ENCODE measurements around the gene MEAF6.
A peak's percentile ranks its signal among the peaks of the same experiment; 100 is the strongest.

The MEAF6 gene

DNA sequence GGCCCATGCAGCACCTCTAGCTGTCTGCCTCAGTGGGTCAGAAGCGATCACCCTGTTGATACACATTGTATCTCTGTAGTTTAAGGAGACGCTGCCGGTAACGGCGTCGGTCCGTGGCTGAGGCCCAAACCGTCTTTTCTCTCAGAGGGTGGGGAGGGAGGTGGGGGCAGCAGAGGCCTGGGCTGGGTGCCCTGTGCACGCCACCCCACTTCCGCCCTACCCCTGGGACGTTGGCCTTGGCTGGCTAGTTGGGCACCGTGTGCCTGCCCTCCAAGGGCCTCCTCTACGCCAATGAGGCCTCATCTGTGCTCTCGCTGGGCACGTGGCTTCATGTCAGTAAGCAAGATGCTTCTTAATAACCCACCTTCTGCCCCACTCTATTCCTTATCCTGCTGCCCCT, 30.8 kb downstream of the MEAF6 start:
- no peak for DNase-seq

GRCh38 chr1:37482796-37483744, 31.5 kb downstream of the MEAF6 start:
- no peak for DNase-seq

DNA sequence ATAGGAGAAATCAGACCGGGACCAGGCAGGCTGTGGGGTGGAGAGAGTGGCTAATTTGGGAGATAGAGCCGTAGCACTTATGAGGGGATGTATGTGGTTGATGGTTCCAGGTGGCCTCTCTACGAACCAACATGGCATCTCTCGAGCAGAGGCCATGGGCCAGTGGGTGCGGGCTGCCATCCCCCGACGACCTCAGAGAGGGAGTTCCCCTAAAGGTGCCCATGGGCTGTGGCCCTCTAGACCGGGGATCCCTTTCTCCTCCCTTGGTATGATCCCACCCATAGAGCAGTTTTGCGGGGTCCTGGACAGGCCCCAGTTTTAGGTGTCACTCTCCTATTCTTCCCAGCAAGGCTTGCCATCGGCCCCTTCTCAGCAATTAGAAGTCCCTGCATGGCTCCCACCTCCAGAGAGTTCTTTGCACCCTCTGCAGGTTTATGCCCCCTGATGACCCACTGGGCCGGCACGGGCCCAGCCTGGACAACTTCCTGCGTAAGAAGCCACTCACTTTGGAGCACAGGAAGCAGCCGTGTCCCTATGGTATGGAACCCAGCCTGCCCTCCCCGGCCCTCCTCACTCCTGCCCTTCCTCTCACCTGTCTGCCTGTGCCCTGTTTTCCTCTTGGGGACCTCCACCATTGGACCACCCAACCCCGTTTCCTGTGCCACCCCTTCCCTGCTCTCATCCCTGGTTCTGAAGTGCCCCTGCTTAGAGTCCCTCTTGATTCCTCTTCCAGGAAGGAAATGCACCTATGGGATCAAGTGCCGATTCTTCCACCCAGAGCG, 32.4 kb downstream of the MEAF6 start:
- DNase-seq, result no peak

DNA sequence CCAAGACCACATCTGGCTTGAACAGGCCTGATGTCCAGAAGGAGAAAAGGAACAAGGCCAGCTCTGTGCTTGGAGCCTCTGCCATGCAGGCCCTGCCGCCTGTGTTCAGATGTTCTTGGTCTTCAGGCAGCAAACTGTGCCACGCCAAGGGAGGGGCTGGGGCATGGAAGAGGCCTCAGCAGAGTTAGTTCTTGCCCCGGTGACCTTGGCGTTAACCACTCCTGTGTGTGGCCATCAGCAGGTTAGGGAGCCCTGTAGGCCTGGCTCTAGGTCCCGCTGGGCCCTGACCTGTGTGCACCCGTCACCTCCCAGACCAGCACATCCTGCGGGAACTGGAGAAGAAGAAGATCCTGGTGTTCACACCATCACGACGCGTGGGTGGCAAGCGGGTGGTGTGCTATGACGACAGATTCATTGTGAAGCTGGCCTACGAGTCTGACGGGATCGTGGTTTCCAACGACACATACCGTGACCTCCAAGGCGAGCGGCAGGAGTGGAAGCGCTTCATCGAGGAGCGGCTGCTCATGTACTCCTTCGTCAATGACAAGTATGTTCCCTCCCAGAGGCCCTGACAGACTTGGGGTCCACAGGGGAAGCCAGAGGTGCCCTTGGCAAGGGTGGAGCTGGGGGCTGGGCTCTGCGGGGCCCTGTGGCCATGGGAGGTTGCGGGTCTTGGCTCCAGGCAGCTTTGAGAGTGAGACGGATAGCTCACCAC, 33.1 kb downstream of the MEAF6 start:
- no peak for DNase-seq

DNA sequence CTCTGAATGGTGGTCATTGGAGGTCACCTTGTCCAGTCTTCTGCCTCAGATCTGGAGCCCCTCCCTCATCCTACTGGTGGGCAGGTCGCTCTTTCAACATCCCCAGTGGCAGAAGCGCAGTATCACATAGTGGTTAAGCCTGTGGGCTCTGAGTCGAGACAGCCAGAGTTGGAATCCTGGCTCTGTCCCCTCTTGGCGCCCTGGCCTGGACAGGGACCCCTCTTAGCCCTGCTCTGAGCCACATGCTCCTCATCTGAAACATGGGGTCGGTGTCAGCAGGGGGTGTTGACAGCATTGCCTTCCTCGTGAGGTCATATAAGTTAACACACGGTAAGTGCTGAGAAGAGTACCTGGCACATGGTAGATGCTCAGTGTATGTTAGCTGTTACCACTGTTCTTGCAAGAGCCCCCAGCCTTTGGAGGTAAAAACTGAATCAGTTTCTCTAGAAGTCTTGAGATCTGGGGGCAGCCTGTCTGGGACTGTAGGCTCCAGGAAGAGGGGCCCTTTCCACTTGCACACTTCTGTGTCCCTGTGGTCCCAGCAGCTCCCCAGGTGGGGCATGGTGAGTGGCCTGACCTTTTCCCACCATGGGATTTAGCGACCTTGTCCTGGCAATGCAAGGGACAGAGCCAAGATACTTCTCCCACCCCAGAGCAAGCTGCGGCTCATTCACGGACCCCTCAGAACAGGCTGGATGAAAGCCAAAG, 33.8 kb downstream of the MEAF6 start:
- no peak for DNase-seq

- DNase-seq, result no peak
Measured at GRCh38 chr1:37480125-37480466, 34.5 kb downstream of the MEAF6 start.

DNA sequence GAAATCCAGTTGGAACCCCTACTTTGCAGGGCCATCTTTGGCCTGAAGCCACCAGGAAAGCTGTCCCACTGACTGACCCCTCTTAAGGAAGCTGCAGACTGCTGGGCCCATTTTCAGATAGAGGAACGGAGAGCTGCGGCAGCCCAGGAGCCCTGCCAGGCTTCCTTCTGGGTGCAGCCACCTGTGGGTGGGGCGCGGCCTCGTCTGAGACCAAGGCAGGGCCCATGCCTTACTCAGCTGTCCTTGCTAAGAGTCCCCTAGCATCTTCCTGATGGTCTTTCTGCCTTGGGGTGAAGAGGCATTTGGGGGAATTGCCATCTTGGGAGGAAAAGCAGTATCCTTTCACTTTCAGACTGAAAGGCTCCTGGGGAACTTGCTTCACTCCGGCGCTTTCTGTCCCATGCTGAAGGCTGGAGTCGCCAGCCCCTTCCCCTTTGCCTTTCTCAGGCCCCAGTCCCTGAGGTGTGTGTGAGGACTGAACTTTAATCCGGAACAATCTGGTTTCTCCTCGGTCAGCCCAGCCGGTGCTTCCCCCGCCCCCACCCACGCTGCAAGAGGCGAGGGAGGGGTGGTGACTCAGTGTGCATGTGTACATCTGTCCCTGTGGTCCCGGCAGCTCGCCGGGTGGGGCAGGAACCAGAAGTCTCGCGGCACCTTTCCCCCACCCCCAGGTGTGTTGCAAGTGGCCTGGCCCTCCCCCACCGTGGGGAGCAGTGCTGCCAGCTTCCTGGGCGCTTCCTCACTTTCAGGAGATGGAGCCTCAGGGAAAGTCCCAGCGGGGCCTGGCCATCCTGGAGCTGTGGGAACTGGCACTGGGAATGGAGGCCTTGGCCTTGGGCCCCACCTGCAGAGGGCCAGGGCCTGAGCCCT, 35.1 kb downstream of the MEAF6 start:
- peak; percentile 22 for DNase-seq

- DNase-seq, result no peak
Measured at GRCh38 chr1:37478890-37479254, 35.7 kb downstream of the MEAF6 start.

DNA sequence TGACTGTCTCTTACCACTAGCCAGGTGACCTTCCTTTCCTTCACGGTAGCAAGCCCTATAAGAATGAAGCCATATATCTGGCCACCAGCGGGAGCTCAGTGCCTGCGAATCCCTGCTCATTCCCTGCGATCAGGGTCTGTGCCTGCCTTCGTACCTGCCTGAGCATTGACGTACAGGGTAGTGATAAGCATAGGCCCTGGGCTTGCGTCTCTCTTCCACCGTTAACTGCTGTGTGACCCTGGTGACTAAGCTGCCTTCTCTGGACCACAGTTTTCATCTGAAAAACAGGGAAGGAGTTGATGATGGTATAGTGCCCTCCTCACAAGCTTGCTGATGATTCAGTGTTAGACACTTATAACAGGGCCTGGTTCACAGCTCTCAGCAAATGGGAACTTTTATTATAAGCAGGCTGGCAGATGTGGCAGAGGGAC, 36.1 kb downstream of the MEAF6 start:
- DNase-seq, result no peak

DNA sequence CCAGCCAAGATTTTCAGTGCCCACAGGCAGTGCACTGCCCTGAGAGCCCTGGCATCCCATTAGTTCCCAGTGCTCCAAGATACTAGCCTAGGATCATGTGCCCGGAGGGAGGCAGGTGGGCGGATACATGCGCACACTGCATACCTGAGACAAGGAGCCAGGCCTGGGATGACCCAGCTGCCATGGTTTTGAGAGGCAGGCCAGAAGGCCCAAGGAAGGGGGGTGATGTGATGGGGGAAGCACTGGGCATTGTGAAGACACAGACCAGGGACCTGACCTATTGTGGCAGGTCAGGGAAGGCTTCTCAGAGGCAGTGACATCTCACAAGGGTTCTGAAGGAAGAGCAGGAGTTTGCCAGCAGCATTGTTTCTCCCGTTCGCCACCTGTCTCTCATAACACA, 36.6 kb downstream of the MEAF6 start:
- no peak for DNase-seq

- DNase-seq, result no peak
Measured at GRCh38 chr1:37477198-37477931, 37.2 kb downstream of the MEAF6 start.

- no peak for DNase-seq
Measured at GRCh38 chr1:37476460-37477197, 37.9 kb downstream of the MEAF6 start.

GRCh38 chr1:37476087-37476452, 38.5 kb downstream of the MEAF6 start:
- no peak for DNase-seq

- DNase-seq, result no peak
Measured at GRCh38 chr1:37475380-37476086, 39.0 kb downstream of the MEAF6 start.

GRCh38 chr1:37474697-37475379, 39.7 kb downstream of the MEAF6 start:
- no peak for DNase-seq

DNA sequence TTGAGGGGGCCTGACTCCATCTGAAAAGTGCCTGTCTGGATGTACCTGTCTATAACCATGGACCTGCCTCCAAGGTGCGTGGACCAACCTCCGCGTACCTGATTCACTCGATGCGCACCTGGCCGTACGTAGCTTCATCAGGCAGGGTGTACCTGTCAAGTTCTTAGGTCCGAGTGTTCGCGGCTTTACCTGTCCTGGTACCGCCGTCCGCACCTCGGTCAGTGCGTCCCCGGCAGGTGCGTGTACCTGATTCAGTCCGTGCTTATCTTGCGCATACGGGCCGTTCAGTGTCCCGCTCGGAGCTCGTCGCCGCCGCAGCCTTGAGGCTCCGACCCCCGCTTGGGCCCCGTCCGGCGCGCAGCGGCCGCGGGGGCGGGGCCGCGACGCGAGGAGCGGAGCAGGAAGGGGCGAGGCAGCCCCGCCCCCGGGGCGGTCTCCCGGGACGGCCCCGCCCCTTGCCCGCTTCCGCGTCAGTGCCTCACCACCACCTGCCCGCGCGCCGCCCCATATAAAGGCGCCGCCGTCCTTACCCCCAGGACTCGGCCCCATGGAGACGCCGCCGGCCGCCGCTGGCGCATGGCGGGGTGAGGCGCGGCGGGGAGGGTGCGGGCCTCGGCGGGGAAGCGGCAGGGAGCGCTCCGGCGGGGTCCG, 40.4 kb downstream of the MEAF6 start, which contains the start of gene ZC3H12A:
Gene ZC3H12A, plus strand, starts transcription at position 535 of the 651 bp plus-strand sequence. CDS start 917 bp downstream, outside the sequence.
- peak; percentile 31 for DNase-seq

DNA sequence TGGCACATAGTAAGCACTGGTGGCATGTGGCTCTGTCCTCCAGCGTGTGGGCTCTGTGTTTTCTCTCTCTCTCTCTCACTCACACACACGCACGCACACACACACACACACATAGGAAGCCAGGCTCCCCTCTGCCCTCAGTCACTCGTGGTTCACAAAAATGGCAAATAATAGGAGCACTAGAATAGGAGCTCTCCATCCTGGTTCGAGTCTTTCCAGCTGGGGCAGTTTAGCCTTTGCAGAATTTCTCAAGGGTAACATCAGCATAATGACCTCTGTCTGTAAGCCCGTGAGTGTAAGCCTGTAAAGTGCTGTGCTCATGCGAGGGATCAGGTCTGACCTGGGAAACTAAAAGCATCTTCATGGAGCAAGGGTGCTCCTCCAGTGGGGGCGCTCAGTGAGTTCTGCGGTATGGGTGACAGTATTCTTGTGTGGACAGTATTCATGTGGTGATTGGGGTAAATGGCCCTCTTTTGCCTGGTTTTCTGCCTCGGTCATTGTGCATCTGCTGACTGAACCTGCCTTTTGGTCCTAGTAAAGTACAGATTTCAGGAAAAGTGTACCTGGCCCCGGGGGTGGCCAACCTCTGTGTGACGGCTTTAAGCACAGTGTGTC, 41.0 kb downstream of the MEAF6 start:
- DNase-seq, result no peak

DNA sequence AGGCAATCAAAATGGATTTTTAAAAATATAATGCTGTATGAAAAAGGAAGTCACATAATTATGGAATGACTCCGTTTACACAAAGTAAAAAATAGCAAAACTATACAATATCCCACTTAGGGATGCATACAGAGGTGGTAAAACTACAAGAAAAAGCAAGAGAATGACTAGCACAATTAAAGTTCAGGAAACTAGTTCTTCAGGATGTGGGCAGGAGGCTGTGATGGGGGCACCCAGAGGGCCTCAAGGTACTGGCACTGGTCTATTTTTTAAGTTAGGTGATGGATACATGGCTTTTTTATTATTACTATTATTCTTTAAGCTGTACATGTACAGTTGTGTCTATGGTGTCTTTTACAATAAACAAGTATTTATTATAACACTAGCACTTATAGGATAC, 41.6 kb downstream of the MEAF6 start:
- no peak for DNase-seq

Measured in SHP77 treated with DMSO at 0.1 percent for 48 hours (cell line).